DMS79 (cell line): ENCODE data around the gene ZNF503.
"Not testable (repeated sequence)": the region's sequence is repeated elsewhere in the genome, so short reads cannot be mapped to it uniquely, and the experiment has no call there.

Experiments used
- DNase-seq: peaks from one replicate; lab custom pipeline; 2025; lab: John Stamatoyannopoulos, UW

The ZNF503 gene

DNA sequence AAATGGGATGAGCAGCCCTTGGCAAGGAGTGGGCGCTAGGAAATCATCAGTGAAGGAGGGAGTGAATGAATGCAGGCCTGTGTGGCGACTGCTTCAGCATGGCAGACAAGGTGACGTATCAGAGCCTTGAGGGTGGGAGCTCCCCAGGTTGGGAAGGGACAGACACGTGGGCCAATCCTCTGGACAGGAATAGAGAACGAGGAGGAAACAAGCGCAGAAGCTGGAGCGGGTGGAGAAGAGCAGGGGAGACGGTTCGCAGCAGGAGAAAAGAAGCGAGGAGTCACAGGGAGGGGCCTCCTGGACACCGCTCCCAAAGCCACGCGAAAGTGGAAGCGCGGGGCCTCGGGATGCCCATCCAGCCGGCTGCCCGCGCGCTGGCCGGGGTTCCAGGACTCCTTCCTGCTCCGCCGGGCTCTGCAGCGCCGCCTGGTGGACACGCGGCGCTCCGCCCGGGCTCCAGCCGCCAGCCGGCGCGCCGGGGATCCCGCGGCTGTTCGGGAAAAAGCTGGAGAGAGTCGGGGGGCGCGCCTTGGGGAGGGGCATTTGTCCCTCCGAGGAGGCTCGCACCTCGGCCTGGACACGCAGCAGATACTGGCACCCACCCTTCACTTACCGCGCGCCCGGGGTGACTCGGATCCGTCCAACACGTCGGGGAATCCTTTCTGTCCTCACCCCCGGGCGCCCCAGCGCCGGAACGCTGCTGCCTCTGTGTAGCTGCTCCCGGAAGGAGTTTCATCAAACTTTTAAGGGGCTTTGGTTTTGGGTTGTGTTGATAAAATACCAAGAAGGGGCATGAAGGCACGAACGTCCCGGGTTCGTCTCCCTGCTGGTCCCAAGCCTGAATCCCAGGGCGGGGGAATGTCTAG lies 6.3 kb downstream of the ZNF503 start:
- DNase-seq = no peak

DNA sequence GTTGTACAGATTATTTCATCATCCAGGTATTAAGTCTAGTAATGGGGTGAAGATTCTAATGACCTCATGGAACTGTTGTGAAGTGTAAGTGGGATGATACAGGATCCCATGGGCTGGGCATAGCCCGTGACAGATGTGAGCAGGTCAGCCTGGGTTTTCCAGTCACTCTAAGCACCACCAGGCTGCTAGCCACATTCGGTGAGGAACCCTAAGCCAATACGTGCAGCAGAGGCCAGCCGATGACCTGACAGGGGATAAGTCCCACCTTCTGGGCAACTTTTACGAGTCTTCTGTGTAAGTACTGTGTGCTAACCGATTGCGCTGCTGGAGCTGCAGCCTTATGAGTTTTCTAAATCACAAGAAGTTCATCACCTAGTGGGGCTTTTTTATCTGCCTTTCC lies 7.3 kb downstream of the ZNF503 start:
- DNase-seq = no peak

DNA sequence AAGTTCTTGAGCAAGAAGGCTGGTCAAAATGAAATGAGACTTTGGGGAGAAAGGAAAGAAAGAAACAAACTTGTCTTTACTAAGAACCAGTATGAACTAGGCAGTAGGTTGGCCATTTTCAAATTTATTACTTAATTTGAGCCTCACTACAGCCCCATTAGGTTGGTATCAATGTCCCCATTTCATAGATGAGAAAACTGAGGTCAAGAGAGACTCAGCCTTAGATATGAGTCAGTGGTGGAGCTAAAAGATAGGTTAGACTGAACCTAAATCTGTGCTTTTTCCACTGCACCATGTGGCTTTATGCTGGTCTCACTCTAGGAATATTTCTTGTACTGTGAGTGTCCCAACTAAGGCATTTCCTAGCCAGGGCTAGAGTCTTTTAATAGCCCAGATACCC lies 8.8 kb downstream of the ZNF503 start:
- no peak for DNase-seq

DNA sequence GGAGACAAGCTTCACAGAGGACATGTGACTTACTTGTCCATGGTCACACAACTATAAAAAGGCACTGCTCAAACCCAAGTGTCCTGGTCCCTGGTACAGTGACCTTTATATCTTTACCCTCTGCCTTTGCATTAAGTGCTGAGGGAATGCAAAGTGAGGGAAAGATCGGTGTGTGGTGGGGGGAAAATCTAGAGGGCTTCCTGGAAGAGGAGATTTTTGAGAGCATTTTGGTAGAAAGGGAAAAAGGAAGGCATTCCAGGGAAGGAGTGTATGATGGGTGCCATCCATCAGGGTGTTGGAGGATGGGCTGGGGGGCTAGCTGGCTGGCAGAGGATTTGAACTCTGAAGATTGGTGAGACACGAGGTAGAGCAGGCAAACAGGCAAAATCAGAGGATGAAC lies 9.3 kb downstream of the ZNF503 start:
- no peak for DNase-seq

DNA sequence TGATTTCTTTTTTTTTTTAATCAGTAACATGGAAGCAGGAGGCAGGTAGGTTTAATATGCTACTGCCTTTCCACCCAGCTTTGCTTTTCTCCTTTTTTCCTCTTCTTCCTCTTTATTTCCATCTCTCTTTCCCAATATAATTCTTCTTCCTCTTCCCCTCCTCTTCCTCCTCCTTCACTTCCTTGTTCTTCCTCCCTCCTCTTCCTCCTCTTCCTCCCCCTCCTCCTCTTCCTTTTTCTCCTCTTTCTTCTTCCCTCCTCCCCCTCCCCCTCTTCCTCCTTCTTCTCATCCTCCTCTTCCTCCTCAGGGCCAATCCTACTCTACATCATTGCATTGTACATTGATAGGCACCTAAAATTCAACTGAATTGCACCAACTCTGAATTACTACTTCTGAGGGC lies 11.4 kb downstream of the ZNF503 start:
- no peak for DNase-seq

DNA sequence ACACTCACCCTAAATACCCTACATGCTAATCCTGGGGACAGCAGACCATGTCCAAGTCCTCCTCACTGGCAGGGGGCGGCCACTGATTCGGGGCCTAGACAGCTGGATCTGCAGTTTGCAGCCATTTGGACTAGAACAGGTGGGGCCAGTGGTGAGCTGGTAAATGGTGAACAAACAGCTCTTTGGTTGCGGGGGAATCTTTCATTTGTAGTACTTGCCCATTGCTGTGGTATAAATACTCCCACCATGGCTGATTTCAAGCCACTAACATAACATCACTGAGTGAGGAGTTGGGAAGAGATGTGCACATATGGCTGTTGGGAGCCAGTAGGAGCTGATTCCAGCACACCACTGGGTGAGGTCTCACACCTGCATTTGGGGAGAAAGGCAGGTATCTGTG lies 13.5 kb downstream of the ZNF503 start:
- DNase-seq = no peak

DNA sequence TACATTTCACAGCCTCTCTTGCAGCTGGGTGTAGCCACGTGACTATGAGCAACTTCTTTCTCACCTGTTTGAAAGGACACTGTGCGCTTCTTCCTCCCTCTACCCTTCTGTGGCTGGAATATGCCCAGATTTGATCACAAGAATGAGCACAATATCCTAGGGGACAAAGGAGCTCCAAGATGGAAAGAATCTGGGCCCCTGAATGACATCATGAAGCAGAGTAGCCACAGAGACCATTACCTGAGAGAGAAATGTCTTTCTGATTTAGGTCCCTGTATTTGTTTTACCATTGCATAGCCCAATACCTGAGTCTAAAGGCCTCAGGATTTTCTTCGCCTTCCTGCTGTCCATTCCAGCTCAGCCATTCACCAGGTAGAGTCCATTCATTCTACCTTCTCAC lies 15.4 kb downstream of the ZNF503 start:
- no peak for DNase-seq

DNA sequence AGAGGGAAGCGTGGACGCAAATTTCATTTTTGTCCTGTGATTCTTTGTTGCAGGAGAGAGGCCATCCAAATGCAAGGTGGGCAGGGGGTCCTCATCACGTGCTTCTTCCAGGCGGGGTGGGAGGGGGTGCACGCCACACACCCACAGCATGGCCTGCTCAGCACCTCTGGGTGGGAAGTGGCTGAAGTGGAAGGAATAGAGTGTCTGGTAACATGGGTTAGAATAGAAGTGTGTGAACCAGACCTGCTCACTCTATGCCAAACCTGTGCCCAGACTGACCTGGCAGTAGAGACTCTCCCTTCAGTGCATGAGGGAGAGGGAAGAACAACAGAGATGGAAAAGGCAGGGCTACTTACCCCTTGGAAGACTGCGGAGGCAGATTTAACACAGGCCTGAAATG lies 21.7 kb downstream of the ZNF503 start:
- no peak for DNase-seq

DNA sequence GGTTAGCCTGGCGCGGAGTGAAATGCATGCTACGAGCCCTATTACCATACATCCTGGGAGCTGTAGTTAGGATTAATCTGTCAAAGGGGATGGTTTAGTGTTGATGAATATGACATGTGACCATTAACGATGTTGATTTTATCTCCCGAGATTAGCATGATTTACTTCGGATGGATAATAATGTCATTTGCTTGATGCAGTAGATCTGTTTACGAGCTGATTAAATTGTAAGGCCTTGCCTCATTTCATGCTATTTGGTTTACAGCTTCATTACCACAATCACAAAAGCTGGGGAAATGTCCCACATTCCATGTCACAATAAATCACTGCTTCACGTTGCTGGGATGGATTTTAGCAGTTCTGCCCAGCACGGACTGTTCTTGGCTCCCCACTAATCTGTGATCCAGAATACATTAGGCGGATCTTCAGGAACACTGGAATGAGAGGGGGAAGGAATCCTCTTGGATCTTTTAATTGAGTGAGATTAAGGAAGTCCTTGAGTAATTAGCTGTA lies 22.3 kb downstream of the ZNF503 start:
- DNase-seq = no peak

DNA sequence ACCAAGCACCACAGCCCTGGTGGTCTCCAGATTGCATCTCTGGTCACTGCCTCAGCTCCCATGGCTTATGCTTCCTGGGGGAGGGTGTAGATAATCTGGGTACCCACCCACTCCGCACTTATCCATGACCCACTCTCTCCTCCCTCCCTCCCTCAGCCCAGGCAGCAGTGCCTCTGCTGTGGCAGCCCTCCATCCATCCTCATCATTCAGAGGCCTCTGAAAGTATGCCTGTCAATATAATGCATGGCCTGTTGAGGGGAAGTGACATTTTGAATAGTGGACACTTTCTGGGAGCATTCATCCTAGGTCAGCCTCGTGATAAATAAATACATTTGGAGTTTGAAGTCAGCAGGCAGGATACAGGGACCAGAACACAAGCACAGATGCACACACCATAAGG lies 23.2 kb downstream of the ZNF503 start:
- no peak for DNase-seq

DNA sequence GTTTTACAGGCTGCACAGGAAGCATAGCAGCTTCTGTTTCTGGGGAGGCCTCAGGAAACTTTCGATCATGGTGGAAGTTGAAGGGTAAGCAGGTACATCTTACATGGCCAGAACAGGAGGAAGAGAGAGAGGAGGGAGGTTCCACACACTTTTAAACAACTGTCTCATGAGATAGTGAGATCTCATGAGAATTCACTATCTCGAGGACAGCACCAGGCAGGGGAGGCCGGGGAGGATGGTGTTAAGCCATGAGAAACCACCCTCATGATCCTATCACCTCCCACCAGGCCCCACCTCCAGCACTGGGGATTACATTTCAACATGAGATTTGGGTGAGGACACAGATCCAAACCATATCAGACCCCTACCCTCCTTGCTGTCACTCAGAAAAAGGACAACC lies 23.7 kb downstream of the ZNF503 start:
- no peak for DNase-seq

DNA sequence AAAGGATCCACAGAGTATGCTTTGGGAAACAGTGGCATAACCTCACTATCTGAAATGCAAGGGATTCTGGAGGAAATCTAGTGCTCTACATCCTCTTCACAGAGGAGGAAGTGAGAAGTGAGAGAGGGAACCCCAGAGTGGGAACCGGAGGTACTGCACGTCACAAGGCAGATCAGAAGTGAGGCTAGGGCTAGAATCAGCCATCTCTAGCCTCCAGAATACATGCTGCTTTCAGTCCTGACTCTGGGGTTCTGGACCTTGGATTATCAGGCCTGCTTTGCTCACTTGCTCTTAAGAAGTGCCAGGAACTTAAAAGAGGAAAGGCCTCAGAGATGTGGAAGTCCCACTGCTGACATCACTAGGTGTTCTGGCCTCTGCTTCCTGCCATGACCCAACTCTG lies 25.7 kb downstream of the ZNF503 start:
- DNase-seq = no peak

DNA sequence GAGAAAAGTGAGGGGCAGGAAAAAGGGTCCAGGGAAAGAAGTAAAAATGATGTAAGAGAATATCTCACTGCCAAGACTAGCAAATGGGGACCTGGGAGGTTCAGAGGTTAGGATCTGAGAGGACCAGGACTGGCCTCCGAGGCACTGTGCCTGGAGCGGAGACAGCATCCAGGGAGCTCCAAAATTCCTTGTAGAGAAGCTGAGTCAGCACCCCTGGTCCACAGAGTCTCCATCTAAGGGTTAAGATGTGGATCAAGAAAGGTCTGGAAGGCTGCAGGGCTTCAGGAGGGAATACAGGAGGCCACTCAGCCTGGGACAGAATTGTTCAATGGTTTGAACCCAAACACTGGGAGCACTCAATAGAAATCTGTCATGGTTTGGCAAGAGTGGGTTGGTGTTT lies 30.6 kb downstream of the ZNF503 start:
- no peak for DNase-seq

DNA sequence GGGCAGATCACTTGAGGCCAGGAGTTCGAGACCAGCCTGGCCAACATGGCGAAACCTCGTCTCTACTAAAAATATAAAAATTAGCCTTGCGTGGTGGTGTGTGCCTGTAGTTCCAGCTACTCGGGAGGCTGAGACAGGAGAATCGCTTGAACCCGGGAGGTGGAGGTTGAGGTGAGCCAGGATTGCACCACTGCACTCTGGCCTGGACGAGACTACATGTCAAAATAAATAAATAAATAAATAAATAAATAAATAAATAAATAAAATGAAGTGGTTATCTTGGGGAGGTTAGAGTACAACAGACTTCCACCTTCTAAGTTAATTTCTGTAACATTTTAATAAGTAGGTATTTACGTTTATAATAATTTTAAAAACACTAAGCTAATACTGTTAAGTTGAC lies 31.7 kb downstream of the ZNF503 start:
- not testable (repeated sequence) for DNase-seq

DNA sequence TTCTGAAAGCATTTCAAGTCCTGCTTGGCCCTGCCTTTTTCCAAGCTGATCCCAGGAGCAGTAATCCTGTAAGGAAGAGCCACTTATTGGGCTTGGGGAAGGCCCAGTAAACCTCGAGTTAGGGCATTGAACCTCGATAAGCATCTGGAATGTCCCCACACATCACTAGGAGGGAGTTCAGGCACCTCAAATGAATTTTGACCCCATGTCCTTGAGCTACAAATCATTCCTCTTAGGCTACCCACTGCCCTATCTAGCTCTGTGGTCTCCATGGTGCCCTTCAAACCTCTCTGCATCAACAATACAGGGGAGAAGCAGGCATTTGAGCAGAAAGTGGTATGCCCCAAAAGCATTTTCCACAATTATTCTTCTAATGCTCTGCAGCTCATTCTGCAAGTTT lies 33.7 kb downstream of the ZNF503 start:
- no peak for DNase-seq

DNA sequence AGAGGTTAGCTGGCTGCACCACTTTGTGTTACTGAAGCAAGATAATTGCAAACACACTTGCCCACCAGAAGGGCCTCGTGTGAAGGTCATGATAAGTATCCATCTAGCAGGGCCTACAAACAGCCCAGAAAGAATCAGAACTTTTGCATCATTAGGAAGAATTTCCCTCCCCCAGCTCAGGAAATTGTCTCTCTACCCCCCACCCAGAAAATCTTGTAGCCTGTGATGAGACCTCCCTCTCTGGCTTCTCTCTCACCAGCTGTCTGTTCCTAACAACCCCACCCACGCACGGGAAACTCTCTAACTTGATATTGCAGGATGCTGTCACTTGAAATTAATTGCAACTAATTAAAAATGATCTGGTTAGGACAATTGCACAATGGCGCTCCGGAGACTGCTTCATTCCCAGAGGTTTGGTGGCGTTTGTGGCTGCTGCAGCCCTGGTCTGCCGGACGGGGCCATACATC lies 34.5 kb downstream of the ZNF503 start:
- no peak for DNase-seq

DNA sequence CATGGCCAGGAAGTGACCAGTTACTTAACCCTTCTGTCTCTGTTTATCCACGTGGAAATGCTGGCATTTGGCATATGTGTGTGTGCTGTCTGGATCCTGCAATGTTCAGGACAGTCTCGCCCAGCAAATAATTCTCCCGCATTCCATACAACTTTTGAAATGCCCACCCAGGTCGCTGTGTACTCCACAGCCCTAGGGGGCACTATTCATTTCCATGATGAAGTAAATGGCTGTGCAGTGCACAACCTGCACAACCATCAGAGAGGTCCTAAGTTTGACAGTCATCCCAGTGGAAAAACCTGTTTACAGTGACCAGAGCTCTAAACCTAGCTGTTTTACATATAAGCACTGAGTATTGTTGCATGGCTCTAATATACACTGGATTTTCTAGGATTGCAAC lies 38.1 kb downstream of the ZNF503 start:
- DNase-seq = no peak

DNA sequence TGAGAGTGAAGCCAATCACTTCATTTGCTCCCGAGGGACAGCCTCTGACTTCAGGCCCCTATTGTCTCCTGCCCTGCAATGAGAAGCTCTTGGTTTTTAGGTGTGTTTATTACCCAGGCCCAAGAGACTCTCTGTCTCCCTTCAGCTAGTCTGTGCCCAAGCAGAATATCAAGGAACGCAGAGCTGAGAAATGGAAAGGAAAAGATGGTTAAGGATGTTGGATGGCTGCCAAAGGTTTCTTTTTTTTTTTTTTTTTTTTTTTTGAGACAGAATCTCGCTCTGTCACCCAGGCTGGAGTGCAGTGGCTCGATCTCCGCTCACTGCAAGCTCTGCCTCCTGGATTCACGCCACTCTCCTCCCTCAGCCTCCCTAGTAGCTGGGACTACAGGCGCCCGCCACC lies 41.7 kb downstream of the ZNF503 start:
- peak; percentile 29 for DNase-seq

DNA sequence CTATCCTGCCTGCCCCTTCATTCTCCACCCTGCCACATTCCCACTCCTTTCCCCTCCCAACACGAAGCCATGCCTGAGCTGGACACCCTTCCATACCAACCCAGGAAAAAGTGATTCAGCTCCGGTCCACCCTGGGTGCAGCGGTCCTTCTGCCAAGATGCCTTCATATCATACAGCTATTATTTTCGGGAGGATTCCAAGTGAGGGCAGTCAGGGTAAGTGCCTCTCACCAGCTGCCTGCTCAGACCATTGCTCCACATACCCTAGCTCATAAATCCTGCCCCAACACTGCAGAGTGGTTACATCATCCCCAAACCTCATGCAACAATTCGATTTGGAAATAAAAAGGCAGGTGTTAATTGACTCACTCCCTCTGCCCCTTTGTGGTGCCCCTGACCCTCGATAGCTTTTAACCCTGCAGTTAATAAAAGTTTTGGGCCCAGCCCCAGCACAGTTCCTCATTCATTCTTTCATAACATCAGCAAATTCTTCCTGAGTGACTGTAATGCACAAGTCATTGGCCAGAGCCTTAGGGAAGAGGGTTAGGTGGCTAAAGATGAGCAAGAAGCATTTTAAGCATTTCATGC lies 42.6 kb downstream of the ZNF503 start:
- DNase-seq = no peak

DNA sequence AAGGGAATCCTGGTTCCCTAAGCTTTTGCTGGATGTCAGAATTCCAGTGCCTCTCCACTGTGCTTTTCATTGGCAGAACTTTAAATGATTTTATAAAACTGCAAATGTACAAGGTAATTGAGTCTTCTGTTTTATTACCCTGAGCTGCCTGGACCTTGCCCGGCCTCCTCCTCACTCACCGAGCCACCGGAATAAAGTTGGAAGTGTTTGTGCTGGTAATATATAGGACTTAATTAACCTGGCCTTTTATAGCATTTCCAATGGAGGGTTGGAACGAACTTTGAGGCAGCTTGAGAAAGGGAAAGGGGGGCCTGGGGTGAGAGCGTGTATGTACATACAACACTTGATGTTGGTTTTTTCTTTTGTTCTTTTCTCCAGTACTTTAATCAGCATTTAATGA lies 43.4 kb downstream of the ZNF503 start:
- DNase-seq = no peak

DNA sequence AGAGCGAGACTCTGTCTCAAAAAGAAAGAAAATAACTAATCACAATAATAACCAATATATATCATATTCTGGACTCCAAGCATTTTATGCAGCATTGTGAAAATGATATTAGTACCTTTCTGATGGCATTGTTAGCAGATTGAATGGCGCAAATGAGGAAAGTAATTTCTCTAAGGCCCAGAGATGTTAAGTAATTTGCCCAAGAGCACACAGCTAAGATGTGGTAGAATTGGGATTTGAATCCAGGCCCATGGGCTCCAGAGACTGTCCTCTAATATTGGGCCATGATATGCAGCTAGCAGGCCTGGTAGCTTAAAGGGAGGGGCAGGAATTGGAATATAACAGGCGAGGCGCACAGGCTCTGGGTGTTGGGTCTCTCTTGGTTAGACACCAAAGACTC lies 44.1 kb downstream of the ZNF503 start:
- no peak for DNase-seq

DNA sequence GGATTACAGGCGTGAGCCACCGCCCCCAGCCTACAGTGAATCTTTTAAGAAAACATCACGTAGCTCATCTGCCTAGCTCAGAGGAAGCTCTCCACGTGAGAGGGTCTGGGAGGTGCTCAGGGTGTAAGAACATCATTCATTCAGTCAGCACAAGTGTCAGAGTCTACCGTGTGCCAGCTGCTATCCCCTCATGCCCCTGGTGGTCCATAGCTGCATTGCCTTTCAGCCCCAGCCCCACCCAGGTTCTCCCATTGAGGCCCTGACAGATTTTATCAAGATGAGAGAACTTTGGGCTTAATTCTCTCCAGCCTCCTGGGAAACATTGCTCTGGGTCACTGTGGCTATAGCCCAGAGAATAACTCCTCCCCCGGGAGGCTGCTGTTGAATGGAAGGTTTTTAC lies 45.1 kb downstream of the ZNF503 start:
- no peak for DNase-seq

DNA sequence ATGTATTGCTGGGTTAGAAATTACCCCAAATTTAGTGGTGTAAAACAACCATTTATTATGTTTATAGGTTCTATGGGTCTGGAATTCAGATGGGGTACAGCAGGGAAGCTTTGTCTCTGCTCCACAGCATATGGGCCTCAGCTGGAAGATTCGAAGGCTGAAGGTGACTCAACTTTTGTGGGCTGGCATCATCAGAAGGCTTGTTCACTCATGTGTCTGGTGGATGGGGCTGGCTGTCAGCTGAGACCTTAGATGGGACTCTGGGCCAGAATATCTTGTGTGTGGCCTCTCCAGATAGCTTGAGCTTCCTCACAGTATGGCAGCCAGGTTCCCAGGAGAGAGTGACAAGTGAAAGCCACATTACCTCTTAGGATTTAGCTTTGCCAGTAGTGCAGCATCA lies 45.9 kb downstream of the ZNF503 start:
- DNase-seq = no peak

DNA sequence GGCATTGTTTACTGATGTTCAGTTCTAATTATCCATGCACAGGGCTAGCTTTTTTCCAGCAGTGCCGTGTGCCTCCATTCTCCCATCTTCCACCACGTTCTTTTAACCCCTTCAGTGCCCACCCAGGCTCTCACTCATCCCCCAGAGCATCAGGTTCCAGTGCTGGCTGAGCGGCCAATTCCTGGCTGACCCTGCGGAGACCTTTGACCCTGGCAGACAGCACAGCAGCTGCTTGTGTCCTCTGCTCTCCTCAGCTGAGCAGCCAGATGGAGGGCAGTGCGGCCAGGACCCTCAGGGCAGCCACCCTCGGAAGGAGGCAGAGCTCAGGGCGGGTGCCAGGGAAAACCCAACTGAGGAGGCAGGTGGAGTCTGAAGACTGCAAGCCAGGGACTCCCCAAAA lies 48.4 kb downstream of the ZNF503 start:
- no peak for DNase-seq
